ENCODE results near the gene NDE1. TPM values are rescaled to one million over a fixed set of nuclear protein-coding genes. Genes with fewer than 3 reads are reported as not detected.
"Not testable (repeated sequence)": the region's sequence is repeated elsewhere in the genome, so short reads cannot be mapped to it uniquely, and the experiment has no call there.

Gene NDE1
- polyA plus RNA-seq, 1 of the 3 experiments (the other 2 are of a cell fraction) = 27.9 TPM

DNA sequence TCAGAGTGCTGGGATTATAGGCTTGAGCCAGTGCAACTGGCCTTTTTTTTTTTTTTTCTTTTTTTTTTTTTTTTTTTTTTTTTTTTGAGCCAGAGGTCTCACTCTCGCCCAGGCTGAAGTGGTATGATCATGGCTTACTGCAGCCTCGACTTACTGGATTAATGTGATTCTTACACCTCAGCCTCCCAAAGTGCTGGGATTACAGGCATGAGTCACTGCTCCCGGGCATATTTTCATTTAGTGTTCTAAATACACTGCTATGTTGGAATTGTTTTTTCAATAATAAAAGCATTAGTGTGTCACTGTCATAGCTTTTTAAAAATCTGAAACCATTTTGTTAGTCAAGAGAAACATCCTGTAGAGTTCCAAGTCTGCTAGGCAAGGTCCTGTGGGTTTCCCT is 40.3 kb downstream of the NDE1 start (continued):
- no peak for TF ChIP-seq REST (IDR thresholded peaks at IDR 0.05; ENCODE audit: low read depth, low read length)

DNA sequence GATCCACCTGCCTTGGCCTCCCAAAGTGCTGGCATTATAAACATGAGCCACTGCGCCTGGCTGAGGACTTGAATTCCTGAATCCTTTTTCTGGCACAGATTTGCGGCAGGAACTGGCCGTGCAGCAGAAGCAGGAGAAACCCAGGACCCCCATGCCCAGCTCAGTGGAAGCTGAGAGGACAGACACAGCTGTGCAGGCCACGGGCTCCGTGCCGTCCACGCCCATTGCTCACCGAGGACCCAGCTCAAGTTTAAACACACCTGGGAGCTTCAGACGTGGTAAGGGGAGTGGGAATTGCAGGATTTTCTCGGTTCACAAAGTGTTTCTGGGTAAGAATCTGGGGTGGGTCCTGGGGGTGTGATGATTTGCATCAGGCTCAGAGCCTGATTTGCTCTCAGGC is 41.0 kb downstream of the NDE1 start:
- no peaks in the 10 kb centered on the region for H3K9me2 ChIP-seq
- TF ChIP-seq SMC3 (IDR thresholded peaks at IDR 0.05; ENCODE audit: low read depth, low read length) = no peak
- H3K9ac ChIP-seq = no peak overlapping the region
- no peak overlapping the region for H3K4me2 ChIP-seq
- H3F3A ChIP-seq (replicated peaks; ENCODE audit: insufficient read depth) = peaks cover 7% of the 10 kb centered on the region
- peaks cover 0 to 4% of the 10 kb centered on the region in 2 experiments; a peak in 1 of 4 replicates for H3K4me1 ChIP-seq (ENCODE audit: control insufficient read depth in 1 of 2, insufficient read depth in 2 of 2, low read depth in 1 of 2, low read length in 1 of 2)
- peaks cover 9 to 57% of the 10 kb centered on the region in 2 experiments for H3K36me3 ChIP-seq (replicated peaks in 1 of 2; ENCODE audit: control insufficient read depth in 1 of 2, insufficient read depth in 2 of 2, low read length in 1 of 2)
- DNase-seq = no peak
- H3K27ac ChIP-seq (ENCODE audit: low read depth in 2 of 2, low read length in 1 of 2) = peak overlapping the region in 1 of 2 experiments; percentile 56; a peak in 2 of 4 replicates
- WGBS (ENCODE audit: low lambda C conversion rate) = 96% methylated on average over 10 of the region's 10 CpGs
- CTCF ChIA-PET = interaction anchor here (1.3 kb wide), 1 partner anchor 10 kb away, joined by 4 read pairs; no protein-coding TSS in a partner anchor
- no peak overlapping the region for H2AFZ ChIP-seq (ENCODE audit: low read depth)
- no peaks in the 10 kb centered on the region for H4K20me1 ChIP-seq (ENCODE audit: insufficient read depth)
- no peak overlapping the region for H3K4me3 ChIP-seq (ENCODE audit: low read depth in 2 of 2, low read length in 1 of 2)
- H3K79me2 ChIP-seq (ENCODE audit: insufficient read depth) = no peaks in the 10 kb centered on the region
- no peaks in the 10 kb centered on the region for H3K27me3 ChIP-seq (ENCODE audit: insufficient read depth)
- POLR2A ChIA-PET = no interaction called here
- no peaks in the 10 kb centered on the region for H3K9me3 ChIP-seq

DNA sequence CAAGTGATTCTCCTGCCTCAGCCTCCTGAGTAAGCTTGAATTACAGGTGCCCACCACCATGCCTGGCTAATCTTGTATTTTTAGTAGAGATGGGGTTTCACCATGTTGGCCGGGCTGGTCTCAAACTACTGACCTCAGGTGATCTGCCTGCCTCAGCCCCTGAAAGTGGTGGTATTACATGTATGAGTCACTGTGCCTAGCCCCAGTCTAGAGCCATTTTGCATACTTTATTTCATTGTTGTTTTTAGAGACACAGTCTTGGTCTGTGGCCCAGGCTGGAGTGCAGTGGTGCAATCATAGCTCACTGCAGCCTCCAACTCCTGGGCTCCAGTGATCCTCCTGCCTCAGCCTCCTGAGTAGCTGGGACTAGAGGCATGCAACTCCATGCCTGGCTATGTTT is 42.5 kb downstream of the NDE1 start:
- not testable (repeated sequence) for H3K4me1 ChIP-seq (ENCODE audit: control insufficient read depth in 1 of 2, insufficient read depth in 2 of 2, low read depth in 1 of 2, low read length in 1 of 2); H3K4me3 ChIP-seq (ENCODE audit: low read depth in 2 of 2, low read length in 1 of 2); DNase-seq; H3K9me2 ChIP-seq; H3K9ac ChIP-seq; H3K27me3 ChIP-seq (ENCODE audit: insufficient read depth); H3K4me2 ChIP-seq; H3K9me3 ChIP-seq; H2AFZ ChIP-seq (ENCODE audit: low read depth); H3F3A ChIP-seq (replicated peaks; ENCODE audit: insufficient read depth); H3K27ac ChIP-seq (ENCODE audit: low read depth in 2 of 2, low read length in 1 of 2); H3K79me2 ChIP-seq (ENCODE audit: insufficient read depth); H4K20me1 ChIP-seq (ENCODE audit: insufficient read depth)
- ChIA-PET POLR2A (interaction anchor here (0.6 kb wide), 2 partner anchors 53 to 412 kb away, joined by 3 to 4 read pairs; no protein-coding TSS in a partner anchor), CTCF (interaction anchor here (1.0 kb wide), 2 partner anchors 11 to 13 kb away, joined by 3 read pairs; no protein-coding TSS in a partner anchor)
- H3K36me3 ChIP-seq (replicated peaks in 1 of 2; ENCODE audit: control insufficient read depth in 1 of 2, insufficient read depth in 2 of 2, low read length in 1 of 2) = peaks cover 12 to 61% of the 10 kb centered on the region in 2 experiments
- WGBS (ENCODE audit: low lambda C conversion rate) = 100% methylated on average over 1 of the region's 1 CpG

- Histone ChIP-seq H3F3A (replicated peaks; ENCODE audit: insufficient read depth) (peaks cover 5% of the 10 kb centered on the region), H3K36me3 (replicated peaks in 1 of 2; ENCODE audit: control insufficient read depth in 1 of 2, insufficient read depth in 2 of 2, low read length in 1 of 2) (peaks cover 13 to 63% of the 10 kb centered on the region in 2 experiments), H3K9ac (no peak overlapping the region), H3K79me2 (ENCODE audit: insufficient read depth) (no peaks in the 10 kb centered on the region), H3K4me2 (no peak overlapping the region), H2AFZ (ENCODE audit: low read depth) (no peak overlapping the region), H3K27ac (ENCODE audit: low read depth in 2 of 2, low read length in 1 of 2) (no peak overlapping the region), H3K4me1 (ENCODE audit: control insufficient read depth in 1 of 2, insufficient read depth in 2 of 2, low read depth in 1 of 2, low read length in 1 of 2) (peaks cover 0 to 4% of the 10 kb centered on the region in 2 experiments; a peak in 1 of 4 replicates), H3K27me3 (ENCODE audit: insufficient read depth) (no peaks in the 10 kb centered on the region), H3K4me3 (ENCODE audit: low read depth in 2 of 2, low read length in 1 of 2) (no peak overlapping the region), H4K20me1 (ENCODE audit: insufficient read depth) (no peaks in the 10 kb centered on the region), H3K9me2 (no peaks in the 10 kb centered on the region), H3K9me3 (no peaks in the 10 kb centered on the region)
- ChIA-PET CTCF (interaction anchor here (1.4 to 2.4 kb wide), 2 partner anchors 10 to 62 kb away, joined by 3 to 11 read pairs; no protein-coding TSS in a partner anchor), POLR2A (no interaction called here)
- TF ChIP-seq REST (IDR thresholded peaks at IDR 0.05; ENCODE audit: low read depth, low read length) (no peak), TEAD4 (IDR thresholded peaks at IDR 0.05; ENCODE audit: borderline replicate concordance, insufficient read depth) (no peak), NFIC (IDR thresholded peaks at IDR 0.05; ENCODE audit: borderline replicate concordance) (no peak)
- TF ChIP-seq, protein P1, sequence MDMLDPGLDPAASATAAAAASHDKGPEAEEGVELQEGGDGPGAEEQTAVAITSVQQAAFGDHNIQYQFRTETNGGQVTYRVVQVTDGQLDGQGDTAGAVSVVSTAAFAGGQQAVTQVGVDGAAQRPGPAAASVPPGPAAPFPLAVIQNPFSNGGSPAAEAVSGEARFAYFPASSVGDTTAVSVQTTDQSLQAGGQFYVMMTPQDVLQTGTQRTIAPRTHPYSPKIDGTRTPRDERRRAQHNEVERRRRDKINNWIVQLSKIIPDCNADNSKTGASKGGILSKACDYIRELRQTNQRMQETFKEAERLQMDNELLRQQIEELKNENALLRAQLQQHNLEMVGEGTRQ (IDR thresholded peaks at IDR 0.05; ENCODE audit: borderline replicate concordance, low read depth, low read length) = no peak
- DNase-seq = no peak
- WGBS (ENCODE audit: low lambda C conversion rate) = 97% methylated on average over 5 of the region's 5 CpGs
Measured at GRCh38 chr16:15694499-15694898, 44.5 kb downstream of the NDE1 start.

Data from SK-N-SH (cell line).